Stimulated activated CD4-positive, alpha-beta T cell treated with anti-CD3 and anti-CD28 coated beads, TNF-alpha, amount 100 ng/mL, for 1 hour (primary cell): ENCODE results near the gene TTC24.
"Not testable (repeated sequence)": the region's sequence is repeated elsewhere in the genome, so short reads cannot be mapped to it uniquely, and the experiment has no call there.

ENCODE experiments used
- DNase-seq, 3 donors: peaks; one replicate each; pipeline ENCODE4 v3.0.0-alpha.2; 2020; ENCODE audit warnings: low read depth in 3 of 3, low spot score in 1 of 3

TTC24 gene

GRCh38 chr1:156579472-156579871 lies at the start of gene TTC24:
Gene TTC24 (plus strand): TSS chr1:156579723. CDS start chr1:156581365, 1,642 bp downstream.
- DNase-seq: no peak

GRCh38 chr1:156530006-156530405 lies 49.5 kb upstream of the TTC24 start:
- DNase-seq: no peak

GRCh38 chr1:156532374-156532773 lies 47.1 kb upstream of the TTC24 start:
- no peak for DNase-seq

- DNase-seq: no peak
These were observed 45.8 kb upstream of the TTC24 start for GRCh38 chr1:156533568-156534220.

- DNase-seq: no peak
These were observed 45.0 kb upstream of the TTC24 start for GRCh38 chr1:156534424-156535060.

GRCh38 chr1:156537027-156537426 lies 42.5 kb upstream of the TTC24 start:
- DNase-seq: no peak

GRCh38 chr1:156538711-156539440 lies 40.6 kb upstream of the TTC24 start:
- no peak for DNase-seq

GRCh38 chr1:156539818-156540355 lies 39.6 kb upstream of the TTC24 start:
- DNase-seq: no peak

- no peak for DNase-seq
These were observed 38.6 kb upstream of the TTC24 start for GRCh38 chr1:156540955-156541354.

- DNase-seq: no peak
These were observed 36.5 kb upstream of the TTC24 start for GRCh38 chr1:156543066-156543465.

- no peak for DNase-seq
These were observed 34.9 kb upstream of the TTC24 start for GRCh38 chr1:156544592-156545102.

GRCh38 chr1:156546267-156546666 lies 33.3 kb upstream of the TTC24 start:
- no peak for DNase-seq

GRCh38 chr1:156547434-156547833 lies 32.1 kb upstream of the TTC24 start:
- DNase-seq: no peak

GRCh38 chr1:156547982-156548381 lies 31.5 kb upstream of the TTC24 start:
- DNase-seq: no peak

GRCh38 chr1:156549390-156549789 lies 30.1 kb upstream of the TTC24 start:
- no peak for DNase-seq

GRCh38 chr1:156549831-156550230 lies 29.7 kb upstream of the TTC24 start:
- DNase-seq: no peak

- no peak for DNase-seq
These were observed 29.2 kb upstream of the TTC24 start for GRCh38 chr1:156550346-156550745.

- no peak for DNase-seq
These were observed 28.4 kb upstream of the TTC24 start for GRCh38 chr1:156551066-156551643.

- DNase-seq: no peak
These were observed 27.7 kb upstream of the TTC24 start for GRCh38 chr1:156551869-156552268.

- no peak for DNase-seq
These were observed 27.0 kb upstream of the TTC24 start for GRCh38 chr1:156552518-156552917.

- not testable (repeated sequence) for DNase-seq
These were observed 26.6 kb upstream of the TTC24 start for GRCh38 chr1:156552937-156553336.
